Measurements from ENCODE around the gene ZNF337.
"Not testable (repeated sequence)": the region's sequence is repeated elsewhere in the genome, so short reads cannot be mapped to it uniquely, and the experiment has no call there.

The ZNF337 gene

GRCh38 chr20:25697132-25697446 is 436 bp upstream of the ZNF337 start:
- no peak for DNase-seq (ENCODE audit: low read depth)
- peak overlapping the region; percentile 93 for H3K4me3 ChIP-seq (ENCODE audit: low read depth, low read length)

- DNase-seq (ENCODE audit: low read depth), result no peak
- peak overlapping the region; percentile 93 for H3K4me3 ChIP-seq (ENCODE audit: low read depth, low read length)
Measured at GRCh38 chr20:25695532-25696370, 902 bp downstream of the ZNF337 start.

DNA sequence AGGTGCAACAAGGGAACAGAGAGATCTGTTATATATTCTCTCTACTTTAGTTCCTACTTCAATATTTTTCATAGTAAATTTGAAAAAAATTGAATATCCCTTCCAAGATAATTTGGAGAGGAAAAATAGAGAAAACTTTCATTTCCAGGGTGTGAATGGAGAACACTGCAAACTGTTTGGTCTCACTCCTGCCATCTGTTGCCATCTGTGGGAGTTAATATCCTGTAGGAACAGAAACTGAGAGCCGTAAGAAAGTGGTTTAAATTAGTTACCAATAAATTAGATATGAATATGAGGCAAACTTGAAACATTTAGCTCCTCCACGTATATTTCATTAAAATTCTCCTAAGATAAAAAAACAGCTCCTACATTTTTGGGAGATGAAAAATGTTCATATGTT is 4.2 kb downstream of the ZNF337 start:
- no peak overlapping the region for H3K4me3 ChIP-seq (ENCODE audit: low read depth, low read length)
- no peak for DNase-seq (ENCODE audit: low read depth)

DNA sequence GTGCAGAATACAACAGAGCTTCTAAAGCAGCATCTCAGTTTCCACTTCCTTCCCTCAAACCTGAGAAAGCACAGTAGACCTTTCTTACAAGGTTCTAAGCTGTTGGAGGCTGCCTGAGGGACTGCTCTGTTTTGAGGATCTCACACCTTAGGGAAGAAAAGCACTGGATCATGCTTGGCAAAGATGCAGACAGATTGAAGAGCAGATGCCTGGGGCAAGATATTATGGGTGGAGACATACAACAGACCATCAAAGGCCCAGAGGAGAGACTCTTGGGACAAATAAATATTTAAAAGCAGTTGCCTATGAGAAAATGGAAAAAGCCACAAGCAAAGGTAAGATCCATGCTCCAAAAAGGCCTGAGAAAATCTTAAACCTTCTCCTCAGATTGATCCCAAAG is 6.2 kb downstream of the ZNF337 start:
- DNase-seq (ENCODE audit: low read depth), result no peak
- no peak overlapping the region for H3K4me3 ChIP-seq (ENCODE audit: low read depth, low read length)

DNA sequence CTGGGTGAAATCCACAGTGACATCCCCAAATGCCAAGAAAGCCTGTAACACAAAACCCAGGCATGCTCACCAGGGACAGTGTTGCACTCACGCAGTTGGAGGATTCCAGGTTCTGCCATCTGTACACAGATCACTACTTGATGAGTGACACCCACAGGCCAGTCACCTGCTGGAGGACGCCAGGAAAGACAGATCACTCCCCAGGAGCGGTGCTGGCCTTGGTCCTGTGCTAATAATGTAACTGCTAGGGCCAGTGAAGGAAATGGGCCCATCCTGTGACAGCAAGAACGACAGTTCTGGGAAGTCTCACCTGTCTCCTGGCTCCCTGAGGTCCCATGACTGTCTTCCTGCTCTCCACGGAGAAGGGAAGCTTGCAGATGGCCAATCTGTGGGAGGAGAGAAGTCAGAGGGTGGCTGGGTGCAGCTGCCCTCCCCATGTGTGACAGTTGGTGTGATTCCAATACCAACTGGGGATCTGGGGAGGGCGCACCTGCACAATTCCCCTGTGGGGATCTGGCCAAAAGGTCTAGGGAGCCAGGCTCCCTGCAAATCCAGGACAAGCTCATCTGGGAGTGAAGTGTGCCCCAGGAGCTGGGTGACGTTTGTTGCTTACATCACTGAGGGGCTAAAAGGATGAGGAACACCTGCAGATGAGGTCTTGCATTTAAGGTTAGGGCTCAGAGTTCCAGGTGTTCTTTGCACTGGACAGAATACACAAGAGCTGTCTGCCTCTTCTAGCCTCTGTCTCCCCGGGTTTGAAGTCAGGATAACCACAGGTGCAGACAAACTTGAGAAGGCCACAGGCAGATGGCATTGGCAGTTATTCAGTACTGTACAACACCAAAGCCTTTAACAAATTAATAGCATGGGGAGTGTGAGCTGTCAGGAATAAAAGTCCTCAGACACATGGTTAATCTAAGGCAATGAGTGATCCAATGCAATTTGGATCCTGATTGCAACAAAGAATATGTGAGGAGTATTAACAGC is 10.3 kb downstream of the ZNF337 start:
- no peak overlapping the region for H3K4me3 ChIP-seq (ENCODE audit: low read depth, low read length)
- no peak for DNase-seq (ENCODE audit: low read depth)

DNA sequence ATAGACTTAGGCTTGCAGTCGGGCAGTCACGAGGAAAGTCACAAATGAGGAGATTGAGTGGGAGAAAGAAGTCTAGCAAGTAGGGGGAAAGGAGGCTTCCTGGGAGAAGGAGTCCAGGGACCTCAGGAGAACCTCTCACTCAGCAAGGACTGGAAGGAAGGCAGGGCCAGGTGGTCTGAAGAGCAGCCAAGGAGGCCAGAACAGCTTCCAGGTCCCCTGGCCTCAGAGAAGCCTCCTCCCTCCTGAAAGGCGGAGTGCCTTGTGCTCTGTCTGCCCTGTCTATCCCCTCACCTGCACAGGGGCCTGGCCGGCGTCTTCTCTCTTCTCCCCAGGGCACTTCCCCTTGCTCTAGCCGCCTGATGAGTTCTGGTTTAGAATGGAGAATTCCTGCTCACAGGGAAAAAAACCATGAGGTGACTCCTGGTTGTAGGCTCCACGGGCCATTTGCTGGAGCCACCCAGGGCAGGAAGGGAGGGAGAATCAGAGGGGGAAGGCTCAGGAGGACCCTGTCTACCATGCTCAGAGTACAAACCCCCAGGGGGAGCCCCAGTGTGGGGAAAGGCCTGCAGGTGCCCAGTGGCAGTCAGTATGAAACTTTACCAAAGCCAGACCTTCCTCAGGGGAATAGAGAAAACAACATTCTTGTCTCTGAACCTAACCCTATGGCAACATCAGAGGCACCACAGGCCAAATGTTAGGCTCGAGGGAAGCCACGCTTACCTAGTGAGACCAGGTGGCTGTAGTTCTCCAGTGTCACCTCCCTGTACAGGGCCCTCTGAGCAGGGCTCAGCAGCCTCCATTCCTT is 11.2 kb downstream of the ZNF337 start:
- no peak overlapping the region for H3K4me3 ChIP-seq (ENCODE audit: low read depth, low read length)
- no peak for DNase-seq (ENCODE audit: low read depth)

DNA sequence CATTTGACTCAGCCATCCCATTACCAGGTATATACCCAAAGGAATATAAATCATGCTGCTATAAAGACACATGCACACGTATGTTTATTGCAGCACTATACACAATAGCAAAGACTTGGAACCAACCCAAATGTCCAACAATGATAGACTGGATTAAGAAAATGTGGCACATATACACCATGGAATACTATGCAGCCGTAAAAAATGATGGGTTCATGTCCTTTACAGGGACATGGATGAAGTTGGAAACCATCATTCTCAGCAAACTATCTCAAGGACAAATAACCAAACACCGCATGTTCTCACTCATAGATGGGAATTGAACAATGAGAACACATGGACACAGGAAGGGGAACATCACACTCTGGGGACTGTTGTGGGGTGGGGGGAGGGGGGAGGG is 12.8 kb downstream of the ZNF337 start:
- H3K4me3 ChIP-seq (ENCODE audit: low read depth, low read length); DNase-seq (ENCODE audit: low read depth): not testable (repeated sequence)

DNA sequence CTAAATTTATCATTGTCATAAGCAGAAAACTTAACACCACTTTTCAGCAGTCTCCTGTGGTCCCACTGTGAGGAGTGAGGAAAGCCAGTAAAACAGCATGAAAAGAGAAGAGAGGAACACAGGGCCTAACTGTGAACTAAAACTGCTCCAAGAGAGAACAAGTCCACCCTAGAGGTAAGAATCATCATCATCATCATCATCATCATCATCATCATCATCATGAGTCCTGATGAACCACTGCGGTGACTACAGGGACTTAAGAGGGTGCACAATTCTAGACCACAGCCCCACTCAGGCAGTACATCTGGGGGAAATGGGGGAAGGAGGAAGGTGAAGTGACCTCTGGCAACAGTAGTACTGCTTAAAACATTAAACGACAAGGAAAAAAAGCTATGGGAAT is 13.6 kb downstream of the ZNF337 start:
- no peak overlapping the region for H3K4me3 ChIP-seq (ENCODE audit: low read depth, low read length)
- no peak for DNase-seq (ENCODE audit: low read depth)

DNA sequence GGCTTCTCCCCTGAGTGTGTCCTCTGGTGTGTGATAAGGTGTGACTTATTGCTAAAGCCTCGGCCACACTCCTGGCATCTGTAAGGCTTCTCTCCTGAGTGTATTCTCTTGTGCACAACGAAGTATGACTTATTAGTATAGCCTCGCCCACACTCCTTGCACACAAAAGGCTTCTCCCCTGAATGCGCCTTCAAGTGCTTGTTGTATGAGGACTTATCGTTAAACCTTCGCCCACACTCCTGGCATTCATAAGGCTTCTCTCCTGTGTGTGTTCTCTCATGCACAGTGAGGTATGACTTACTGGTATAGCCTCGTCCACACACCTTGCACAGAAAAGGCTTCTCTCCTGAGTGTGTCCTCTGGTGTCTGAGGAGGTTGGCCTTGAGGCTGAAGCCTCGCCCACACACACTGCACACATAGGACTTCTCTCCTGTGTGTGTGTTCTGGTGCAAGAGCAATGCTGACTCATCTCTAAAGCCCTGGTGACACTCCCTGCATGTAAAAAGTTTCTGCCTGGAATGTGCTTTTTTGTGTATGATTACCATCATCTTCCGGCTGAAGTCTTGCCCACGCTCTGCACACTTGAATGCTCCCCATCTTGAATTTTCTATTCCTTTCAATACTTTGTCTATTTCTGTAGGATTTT is 20.4 kb downstream of the ZNF337 start:
- DNase-seq (ENCODE audit: low read depth), result peak; percentile 53
- H3K4me3 ChIP-seq (ENCODE audit: low read depth, low read length), result no peak overlapping the region

GRCh38 chr20:25675161-25675560 is 21.5 kb downstream of the ZNF337 start:
- no peak overlapping the region for H3K4me3 ChIP-seq (ENCODE audit: low read depth, low read length)
- no peak for DNase-seq (ENCODE audit: low read depth)

GRCh38 chr20:25672659-25673235 is 23.9 kb downstream of the ZNF337 start:
- DNase-seq (ENCODE audit: low read depth), result no peak
- H3K4me3 ChIP-seq (ENCODE audit: low read depth, low read length), result no peak overlapping the region

- peak; percentile 54 for DNase-seq (ENCODE audit: low read depth)
- H3K4me3 ChIP-seq (ENCODE audit: low read depth, low read length), result no peak overlapping the region
Measured at GRCh38 chr20:25669826-25670422, 26.7 kb downstream of the ZNF337 start.

DNA sequence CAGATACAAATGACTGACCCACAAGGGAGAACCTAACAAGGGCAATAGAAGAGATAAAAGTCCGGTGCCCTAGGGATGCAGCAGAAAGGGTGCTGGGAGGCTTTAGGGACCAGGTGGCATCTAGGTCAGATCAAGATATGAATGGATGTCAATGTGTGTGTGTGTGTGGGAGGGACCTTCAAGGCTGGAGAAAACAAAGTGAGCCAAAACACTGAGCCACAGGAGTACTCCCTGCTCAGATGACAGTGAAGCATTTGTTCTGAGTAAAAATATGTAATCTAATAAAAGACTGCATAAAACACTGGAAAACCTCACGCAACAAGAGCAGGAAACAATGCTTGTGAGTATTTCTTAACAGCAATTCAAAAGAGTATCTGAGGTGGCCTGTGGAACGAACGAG is 28.2 kb downstream of the ZNF337 start:
- DNase-seq (ENCODE audit: low read depth), result no peak
- no peak overlapping the region for H3K4me3 ChIP-seq (ENCODE audit: low read depth, low read length)

DNA sequence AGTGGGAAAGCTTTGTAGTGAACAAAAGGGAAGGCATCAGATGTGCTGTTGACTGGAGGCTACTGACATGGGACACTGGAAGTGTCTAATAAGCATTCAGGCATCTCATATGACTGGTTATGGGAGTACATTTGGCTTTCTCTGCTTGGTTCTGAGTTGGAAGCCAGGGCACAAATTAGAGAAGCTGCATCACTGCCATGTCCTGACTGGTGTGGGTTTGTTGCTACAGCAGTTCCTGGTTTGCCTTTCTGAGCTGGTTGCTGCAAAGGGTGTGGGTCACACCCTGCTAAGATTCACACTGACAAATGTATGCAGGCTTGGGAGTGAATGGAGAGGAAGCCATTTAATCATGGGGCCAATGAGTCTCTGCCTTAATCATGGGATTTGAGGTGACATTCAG is 36.7 kb downstream of the ZNF337 start:
- no peak overlapping the region for H3K4me3 ChIP-seq (ENCODE audit: low read depth, low read length)
- DNase-seq (ENCODE audit: low read depth), result no peak

DNA sequence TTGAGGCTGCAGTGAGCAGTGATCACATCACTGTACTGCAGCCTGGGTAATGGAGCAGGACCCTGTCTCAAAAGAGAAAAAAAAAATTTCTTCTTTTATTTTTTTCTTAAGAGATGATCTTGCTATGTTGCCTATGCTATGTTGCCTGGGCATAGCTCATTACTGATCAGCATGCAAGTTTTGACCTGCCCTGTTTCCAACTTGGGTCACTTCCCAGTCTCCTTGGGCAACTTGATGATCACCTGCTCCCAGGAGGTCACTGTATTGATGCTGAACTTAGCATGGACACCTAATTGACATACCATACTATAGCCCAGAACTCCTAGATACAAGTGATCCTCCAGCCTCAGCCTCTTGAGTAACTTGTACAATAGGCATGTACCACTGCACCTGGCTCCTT is 42.2 kb downstream of the ZNF337 start:
- no peak for DNase-seq (ENCODE audit: low read depth)
- no peak overlapping the region for H3K4me3 ChIP-seq (ENCODE audit: low read depth, low read length)

- not testable (repeated sequence) for DNase-seq (ENCODE audit: low read depth); H3K4me3 ChIP-seq (ENCODE audit: low read depth, low read length)
Measured at GRCh38 chr20:25652866-25653265, 43.8 kb downstream of the ZNF337 start.

GRCh38 chr20:25644814-25645213 is 51.8 kb downstream of the ZNF337 start:
- no peak overlapping the region for H3K4me3 ChIP-seq (ENCODE audit: low read depth, low read length)
- no peak for DNase-seq (ENCODE audit: low read depth)

DNA sequence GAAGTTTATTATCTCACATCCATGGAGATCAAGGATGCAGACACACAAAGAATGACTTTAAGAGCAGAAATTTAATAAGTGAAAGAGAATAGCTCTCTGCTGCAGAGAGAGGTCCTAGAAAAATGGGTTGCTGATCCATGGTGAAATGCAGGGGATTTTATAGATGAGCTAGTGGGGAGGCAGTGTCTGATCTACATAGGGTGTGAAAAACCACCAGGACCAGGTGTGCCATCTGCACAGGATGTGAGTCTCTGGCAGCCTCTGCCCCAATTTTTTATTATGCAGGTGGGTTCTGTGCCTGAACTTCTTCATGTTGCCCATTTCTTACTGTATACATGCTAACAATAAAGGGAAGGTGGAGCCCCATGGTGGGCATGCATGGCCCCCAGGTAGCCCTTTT is 52.9 kb downstream of the ZNF337 start:
- DNase-seq (ENCODE audit: low read depth), result no peak
- no peak overlapping the region for H3K4me3 ChIP-seq (ENCODE audit: low read depth, low read length)

GRCh38 chr20:25637247-25637646 is 59.4 kb downstream of the ZNF337 start:
- no peak for DNase-seq (ENCODE audit: low read depth)
- no peak overlapping the region for H3K4me3 ChIP-seq (ENCODE audit: low read depth, low read length)
